ENCODE data around the gene TUT4.
"Not testable (repeated sequence)": the region's sequence is repeated elsewhere in the genome, so short reads cannot be mapped to it uniquely, and the experiment has no call there.

TUT4 gene

GRCh38 chr1:52552505-52553361 is at the start of gene TUT4:
Gene TUT4, minus strand, starts transcription at chr1:52553092. Its CDS starts 26,812 bp downstream, at chr1:52526280.
- DNase-seq, result peak; percentile 55 to 60 (median 57)

GRCh38 chr1:52601991-52602855 is 49.3 kb upstream of the TUT4 start, which contains the start of gene GPX7:
Gene GPX7, plus strand, starts transcription at chr1:52602371. Its CDS starts 39 bp downstream, at chr1:52602410.
- peak; percentile 22 to 49 (median 34) for DNase-seq

- no peak for DNase-seq
Observed at GRCh38 chr1:52601519-52601918, 48.6 kb upstream of the TUT4 start.

GRCh38 chr1:52600533-52601179 is 47.8 kb upstream of the TUT4 start:
- DNase-seq, result no peak

- no peak for DNase-seq
Observed at GRCh38 chr1:52599236-52599635, 46.3 kb upstream of the TUT4 start.

- DNase-seq, result no peak
Observed at GRCh38 chr1:52598729-52599128, 45.8 kb upstream of the TUT4 start.

GRCh38 chr1:52597912-52598311 is 45.0 kb upstream of the TUT4 start:
- no peak for DNase-seq

- DNase-seq, result no peak
Observed at GRCh38 chr1:52595061-52595460, 42.2 kb upstream of the TUT4 start.

- no peak for DNase-seq
Observed at GRCh38 chr1:52593495-52593894, 40.6 kb upstream of the TUT4 start.

- no peak for DNase-seq
Observed at GRCh38 chr1:52592637-52593323, 39.9 kb upstream of the TUT4 start.

- no peak for DNase-seq
Observed at GRCh38 chr1:52590266-52590665, 37.4 kb upstream of the TUT4 start.

- DNase-seq, result no peak
Observed at GRCh38 chr1:52588535-52588934, 35.6 kb upstream of the TUT4 start.

- no peak for DNase-seq
Observed at GRCh38 chr1:52588027-52588426, 35.1 kb upstream of the TUT4 start.

- DNase-seq, result no peak
Observed at GRCh38 chr1:52585474-52585873, 32.6 kb upstream of the TUT4 start.

- DNase-seq, result no peak
Observed at GRCh38 chr1:52582116-52582696, 29.3 kb upstream of the TUT4 start.

- DNase-seq, result no peak
Observed at GRCh38 chr1:52580283-52580682, 27.4 kb upstream of the TUT4 start.

- no peak for DNase-seq
Observed at GRCh38 chr1:52579415-52579814, 26.5 kb upstream of the TUT4 start.

- DNase-seq, result not testable (repeated sequence)
Observed at GRCh38 chr1:52578066-52578465, 25.2 kb upstream of the TUT4 start.

GRCh38 chr1:52576074-52576473 is 23.2 kb upstream of the TUT4 start:
- no peak for DNase-seq

GRCh38 chr1:52574594-52574993 is 21.7 kb upstream of the TUT4 start:
- no peak for DNase-seq

- no peak for DNase-seq
Observed at GRCh38 chr1:52572387-52572786, 19.5 kb upstream of the TUT4 start.

- DNase-seq, result no peak
Observed at GRCh38 chr1:52571783-52572182, 18.9 kb upstream of the TUT4 start.
